Activated T-helper 1 cell treated with anti-CD3 and anti-CD28 coated beads, Interleukin-12 subunit alpha, Interleukin-12 subunit beta, Interleukin-2, Interleukin-4 antibody, amounts not matched to agents 30 ng/mL and 10 ng/mL and 1 ng/mL, durations not matched to agents 14 hours and 24 hours and 36 hours (primary cell): ENCODE data around the gene PKN1. TPM values are rescaled to one million over a fixed set of nuclear protein-coding genes. Genes with fewer than 3 reads are reported as not detected.
"Not testable (repeated sequence)": the region's sequence is repeated elsewhere in the genome, so short reads cannot be mapped to it uniquely, and the experiment has no call there.

Experiments
- DNase-seq: peaks from one replicate; pipeline ENCODE4 v3.0.0; 2021; ENCODE audit warnings: low spot score
- H3K27ac Mint-ChIP-seq: one replicate; pipeline ENCODE4 v1.8.0; 2021; ENCODE audit warnings: mild to moderate bottlenecking, mixed read lengths
- H3K27me3 Mint-ChIP-seq: one replicate; pipeline ENCODE4 v1.8.0; 2022; ENCODE audit warnings: mild to moderate bottlenecking, moderate library complexity, mixed read lengths; ENCODE audit not compliant: insufficient read depth
- H3K36me3 Mint-ChIP-seq: one replicate; pipeline ENCODE4 v1.8.0; 2021; ENCODE audit warnings: low read depth, mixed read lengths
- H3K4me1 Mint-ChIP-seq: one replicate; pipeline ENCODE4 v1.8.0; 2021; ENCODE audit warnings: low read depth, mixed read lengths
- H3K4me3 Mint-ChIP-seq: one replicate; pipeline ENCODE4 v1.8.0; 2021; ENCODE audit warnings: mild to moderate bottlenecking, moderate library complexity, mixed read lengths
- H3K9me3 Mint-ChIP-seq: one replicate; pipeline ENCODE4 v1.8.0; 2021; ENCODE audit warnings: mixed read lengths
- intact Hi-C: fragments of 100-400 bp; cut with micrococcal nuclease; formaldehyde crosslinking; loops from one replicate; pipeline ENCODE4 v1.15.1; 2024
- total RNA-seq: library from RNA; stranded (reverse); gene quantifications from 2 replicates; pipeline ENCODE4 v1.2.3, GENCODE V29; 2022

PKN1 gene
- total RNA-seq, 1 donor from 2014 or later = 180 TPM

- Mint-ChIP-seq H3K27ac (peak overlapping the region; percentile 59), H3K4me3 (peak overlapping the region; percentile 79), H3K9me3 (no peaks in the 10 kb centered on the region), H3K36me3 (no peaks in the 10 kb centered on the region), H3K27me3 (no peaks in the 10 kb centered on the region), H3K4me1 (peaks cover 12% of the 10 kb centered on the region)
- DNase-seq = no peak
- intact Hi-C loops = loop anchor here (2.0 kb wide), 1 partner anchor 22 kb away; the partner anchor contains the start of gene DNAJB1
These were observed 63.7 kb downstream of the PKN1 start for GRCh38 chr19:14496834-14497227.

- no peaks in the 10 kb centered on the region for H3K27me3 Mint-ChIP-seq
- H3K4me1 Mint-ChIP-seq = peaks cover 12% of the 10 kb centered on the region
- H3K27ac Mint-ChIP-seq = no peak overlapping the region
- H3K4me3 Mint-ChIP-seq = peak overlapping the region; percentile 79
- H3K9me3 Mint-ChIP-seq = no peaks in the 10 kb centered on the region
- H3K36me3 Mint-ChIP-seq = no peaks in the 10 kb centered on the region
- intact Hi-C loops = loop anchor here (2.0 kb wide), 1 partner anchor 21 kb away; the partner anchor contains the start of gene DNAJB1
- DNase-seq = no peak
These were observed 64.3 kb downstream of the PKN1 start for GRCh38 chr19:14497228-14497921.

DNA sequence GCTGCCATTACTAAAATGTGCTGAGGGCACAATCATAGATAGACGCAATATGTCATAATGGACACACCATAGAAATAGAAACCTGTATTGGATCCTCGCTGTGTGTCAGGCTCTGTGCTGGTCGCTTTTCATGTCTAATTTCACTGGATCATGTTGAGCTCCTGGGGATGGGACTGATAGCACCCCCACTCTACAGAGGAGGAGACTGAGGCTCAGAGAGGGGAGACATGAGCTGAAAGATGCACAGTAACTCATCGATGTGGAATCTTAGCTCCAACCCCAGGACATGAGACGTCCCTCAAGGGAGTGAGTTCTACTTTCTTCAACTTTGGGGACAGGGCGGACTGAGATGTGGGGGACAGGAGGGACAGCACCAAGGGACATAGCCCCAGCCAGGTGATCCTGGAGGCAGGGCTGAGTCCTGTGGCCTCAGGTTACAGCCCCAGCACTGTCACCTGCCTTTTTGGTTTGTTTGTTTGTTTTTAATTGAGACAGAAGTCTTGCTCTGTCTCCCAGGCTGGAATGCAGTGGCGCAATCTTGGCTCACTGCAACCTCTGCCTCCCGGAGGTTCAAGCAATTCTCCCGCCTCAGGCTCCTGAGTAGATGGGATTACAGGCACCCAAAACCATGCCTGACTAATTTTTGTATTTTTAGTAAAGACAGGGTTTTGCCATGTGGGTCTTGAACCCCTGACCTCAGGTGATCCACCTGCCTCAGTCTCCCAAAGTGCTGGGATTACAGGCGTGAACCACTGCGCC is 69.4 kb downstream of the PKN1 start:
- Mint-ChIP-seq H3K36me3 (no peaks in the 10 kb centered on the region), H3K27me3 (peaks cover 9% of the 10 kb centered on the region), H3K4me1 (peaks cover 23% of the 10 kb centered on the region), H3K4me3 (no peak overlapping the region), H3K9me3 (no peaks in the 10 kb centered on the region), H3K27ac (no peak overlapping the region)
- intact Hi-C loops = no loop called here
- no peak for DNase-seq

- no peak overlapping the region for H3K4me3 Mint-ChIP-seq
- intact Hi-C loops = no loop called here
- H3K36me3 Mint-ChIP-seq = no peaks in the 10 kb centered on the region
These were observed 70.2 kb downstream of the PKN1 start for GRCh38 chr19:14503285-14503684.

GRCh38 chr19:14504575-14504974 is 71.5 kb downstream of the PKN1 start:
- H3K4me3 Mint-ChIP-seq, H3K27ac Mint-ChIP-seq, H3K9me3 Mint-ChIP-seq, H3K36me3 Mint-ChIP-seq, intact Hi-C loops, DNase-seq, H3K27me3 Mint-ChIP-seq: not testable (repeated sequence)
- peaks cover 29% of the 10 kb centered on the region for H3K4me1 Mint-ChIP-seq

More at GRCh38 chr19:14503285-14503684, 70.2 kb downstream of the PKN1 start:
- H3K27ac Mint-ChIP-seq = no peak overlapping the region
- no peaks in the 10 kb centered on the region for H3K9me3 Mint-ChIP-seq
- no peak for DNase-seq
- peaks cover 9% of the 10 kb centered on the region for H3K27me3 Mint-ChIP-seq
- H3K4me1 Mint-ChIP-seq = peaks cover 27% of the 10 kb centered on the region

DNA sequence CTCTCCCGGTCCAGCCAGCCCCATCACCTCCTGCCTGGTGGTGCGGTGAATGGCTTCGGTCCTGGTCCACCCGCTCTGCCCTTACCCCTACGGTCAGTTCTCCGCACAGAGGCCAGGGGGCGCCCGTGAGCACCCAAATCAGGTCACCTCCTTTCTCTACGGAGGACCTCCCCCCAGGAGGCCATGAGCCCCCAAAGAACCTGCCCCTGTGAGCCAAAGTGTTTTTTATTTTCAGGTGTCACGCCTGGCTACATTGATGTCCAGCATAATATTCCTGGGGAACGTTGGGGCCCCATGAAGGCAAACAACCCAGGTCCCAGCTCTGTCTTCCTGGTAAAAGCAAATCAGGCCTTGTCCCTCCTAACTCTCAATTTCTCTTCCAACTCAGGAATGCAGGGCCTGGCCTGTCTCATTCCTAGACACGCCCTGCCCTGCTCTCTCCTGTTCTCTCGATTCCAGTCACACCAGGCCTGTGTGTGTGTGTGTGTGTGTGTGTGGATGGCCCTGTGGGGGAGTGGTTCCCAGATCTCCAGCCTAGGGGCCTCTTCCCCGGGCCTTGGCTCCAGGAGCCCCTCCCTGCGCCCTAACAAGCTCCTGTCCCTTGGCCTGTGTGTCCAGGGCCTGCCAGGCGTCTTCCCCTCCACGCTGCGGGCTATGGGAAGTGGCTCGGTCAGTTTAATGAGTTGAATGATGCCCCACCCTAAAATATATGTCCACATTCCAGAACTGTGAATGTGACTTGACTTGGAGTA is 72.6 kb downstream of the PKN1 start:
- DNase-seq = peak; percentile 63
- H3K27ac Mint-ChIP-seq = peak overlapping the region; percentile 27
- H3K4me1 Mint-ChIP-seq = peaks cover 35% of the 10 kb centered on the region
- H3K4me3 Mint-ChIP-seq = no peak overlapping the region
- intact Hi-C loops = no loop called here
- no peaks in the 10 kb centered on the region for H3K36me3 Mint-ChIP-seq
- H3K9me3 Mint-ChIP-seq = no peaks in the 10 kb centered on the region
- H3K27me3 Mint-ChIP-seq = peaks cover 9% of the 10 kb centered on the region

DNA sequence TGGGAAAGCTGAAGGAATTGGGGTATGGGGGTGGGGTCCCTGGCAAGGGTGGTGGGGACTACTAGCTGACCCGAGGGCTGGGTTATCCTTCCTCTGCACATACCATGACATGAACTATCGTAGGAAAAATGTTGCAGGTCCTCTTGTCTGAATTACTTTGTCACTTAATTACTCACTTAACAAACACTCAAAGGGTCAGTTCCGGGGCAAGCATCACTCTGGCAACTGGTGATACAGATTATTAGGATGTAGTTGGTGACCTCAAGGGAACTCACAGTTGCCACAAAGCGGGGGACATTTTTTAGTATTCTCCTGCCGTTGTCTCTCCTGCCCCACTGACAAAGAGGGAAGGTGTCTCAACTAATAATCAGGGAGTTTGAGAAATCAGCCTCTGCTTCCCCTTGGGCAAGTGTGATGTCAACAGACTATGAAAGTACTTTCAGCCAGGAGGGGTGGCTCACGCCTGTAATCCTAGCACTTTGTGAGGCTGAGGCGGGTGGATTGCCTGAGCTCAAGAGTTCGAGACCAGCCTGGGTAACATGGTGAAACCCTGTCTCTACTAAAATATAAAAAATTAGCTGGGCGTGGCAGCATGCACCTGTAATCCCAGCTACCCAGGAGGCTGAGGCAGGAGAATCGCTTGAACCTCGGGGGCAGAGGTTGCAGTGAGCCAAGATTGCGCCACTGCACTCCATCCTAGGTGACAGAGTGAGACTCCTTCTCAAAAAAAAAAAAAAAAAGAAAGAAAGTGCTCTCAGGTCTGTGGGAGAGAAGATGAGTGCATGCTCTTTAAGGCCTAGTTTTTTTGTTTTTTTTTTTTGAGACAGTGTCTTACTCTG is 74.8 kb downstream of the PKN1 start:
- no peaks in the 10 kb centered on the region for H3K9me3 Mint-ChIP-seq
- no peak overlapping the region for H3K4me3 Mint-ChIP-seq
- H3K36me3 Mint-ChIP-seq = no peaks in the 10 kb centered on the region
- intact Hi-C loops = loop anchor here (1.0 kb wide), 1 partner anchor 10 kb away; the partner anchor contains the start of gene DNAJB1
- peaks cover 43% of the 10 kb centered on the region for H3K4me1 Mint-ChIP-seq
- peak overlapping the region; percentile 81 for H3K27ac Mint-ChIP-seq
- peaks cover 9% of the 10 kb centered on the region for H3K27me3 Mint-ChIP-seq
- DNase-seq = no peak

- Mint-ChIP-seq H3K36me3 (peaks cover 15% of the 10 kb centered on the region), H3K27me3 (no peaks in the 10 kb centered on the region), H3K9me3 (no peaks in the 10 kb centered on the region), H3K4me3 (no peak overlapping the region), H3K27ac (no peak overlapping the region), H3K4me1 (peaks cover 50% of the 10 kb centered on the region)
- intact Hi-C loops = no loop called here
- DNase-seq = no peak
These were observed 77.5 kb downstream of the PKN1 start for GRCh38 chr19:14510311-14511228.

GRCh38 chr19:14511229-14511593 is 78.1 kb downstream of the PKN1 start:
- no peak overlapping the region for H3K4me3 Mint-ChIP-seq
- H3K9me3 Mint-ChIP-seq = no peaks in the 10 kb centered on the region
- intact Hi-C loops = no loop called here
- no peaks in the 10 kb centered on the region for H3K27me3 Mint-ChIP-seq
- peaks cover 21% of the 10 kb centered on the region for H3K36me3 Mint-ChIP-seq
- H3K4me1 Mint-ChIP-seq = peaks cover 50% of the 10 kb centered on the region
- H3K27ac Mint-ChIP-seq = no peak overlapping the region
- DNase-seq = no peak

DNA sequence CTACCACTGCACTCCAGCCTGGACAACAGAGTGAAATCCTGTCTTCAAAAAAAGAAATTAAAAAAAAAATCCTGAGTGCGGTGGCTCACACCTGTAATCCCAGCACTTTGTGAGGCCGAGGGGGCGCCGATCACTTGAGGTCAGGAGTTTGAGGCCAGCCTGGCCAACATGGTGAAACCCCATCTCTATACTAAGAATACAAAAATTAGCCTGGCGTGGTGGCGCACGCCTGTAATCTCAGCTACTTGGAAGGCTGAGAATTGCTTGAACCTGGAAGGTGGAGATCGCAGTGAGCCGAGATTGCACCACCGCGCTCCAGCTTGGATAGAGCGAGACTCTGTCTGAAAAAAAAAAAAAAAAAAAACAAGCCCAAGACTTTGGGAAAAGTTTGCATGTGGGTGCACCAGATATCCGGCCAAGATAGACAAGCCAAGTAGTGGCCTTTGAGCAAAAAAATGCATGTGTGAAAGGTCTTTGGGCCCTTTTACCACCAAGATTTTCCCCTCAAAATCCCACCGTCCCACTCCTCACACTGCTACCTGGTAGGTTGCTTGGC is 79.4 kb downstream of the PKN1 start:
- H3K36me3 Mint-ChIP-seq = peaks cover 32% of the 10 kb centered on the region
- H3K27me3 Mint-ChIP-seq = no peaks in the 10 kb centered on the region
- peaks cover 48% of the 10 kb centered on the region for H3K4me1 Mint-ChIP-seq
- intact Hi-C loops = no loop called here
- H3K27ac Mint-ChIP-seq = no peak overlapping the region
- H3K9me3 Mint-ChIP-seq = no peaks in the 10 kb centered on the region
- H3K4me3 Mint-ChIP-seq = no peak overlapping the region
- no peak for DNase-seq

DNA sequence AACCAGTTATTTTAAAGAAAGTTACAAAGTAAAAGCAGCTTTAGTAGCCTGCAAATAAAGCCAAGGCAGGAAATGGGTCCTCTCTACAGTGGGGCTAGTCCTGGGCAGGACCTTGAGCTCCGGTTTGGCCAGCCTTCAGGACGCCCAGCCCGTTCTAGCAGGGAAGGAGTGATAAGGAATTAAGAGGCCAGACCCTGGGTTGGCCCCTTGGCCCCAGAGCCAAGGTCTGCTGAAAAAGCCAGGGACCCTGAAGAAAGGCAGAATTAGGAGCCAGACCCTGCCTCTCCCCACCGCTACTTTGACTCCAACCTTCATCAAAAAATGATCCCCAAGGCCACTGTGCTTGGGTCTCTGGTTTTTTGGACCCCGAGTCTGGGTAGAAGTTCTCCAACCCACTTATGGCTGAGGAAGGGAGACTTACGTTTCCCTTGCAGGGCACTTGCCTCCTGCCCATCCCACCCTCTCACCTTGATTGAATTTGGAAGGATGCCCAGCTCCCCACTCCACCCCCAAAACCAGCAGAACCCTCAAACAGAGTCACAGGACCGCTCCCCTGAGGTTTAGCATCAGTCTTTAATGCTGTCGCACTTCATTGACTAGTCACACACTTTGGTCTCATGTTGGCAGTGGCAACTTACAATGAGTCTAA is 81.2 kb downstream of the PKN1 start:
- intact Hi-C loops = no loop called here
- no peak for DNase-seq
- H3K27me3 Mint-ChIP-seq = peaks cover 2% of the 10 kb centered on the region
- H3K27ac Mint-ChIP-seq = no peak overlapping the region
- peak overlapping the region; percentile 91 for H3K4me3 Mint-ChIP-seq
- peaks cover 32% of the 10 kb centered on the region for H3K36me3 Mint-ChIP-seq
- H3K4me1 Mint-ChIP-seq = peaks cover 50% of the 10 kb centered on the region
- no peaks in the 10 kb centered on the region for H3K9me3 Mint-ChIP-seq
